Activated CD8-positive, alpha-beta memory T cell treated with anti-CD3 and anti-CD28 coated beads, Interleukin-2, amount 50 U/mL, for 24 hours (primary cell): ENCODE results near the gene NRXN3.

Source experiments
- DNase-seq: peaks from one replicate; pipeline ENCODE4 v3.0.0-alpha.2; 2020; ENCODE audit errors: extremely low read depth

The NRXN3 gene

DNA sequence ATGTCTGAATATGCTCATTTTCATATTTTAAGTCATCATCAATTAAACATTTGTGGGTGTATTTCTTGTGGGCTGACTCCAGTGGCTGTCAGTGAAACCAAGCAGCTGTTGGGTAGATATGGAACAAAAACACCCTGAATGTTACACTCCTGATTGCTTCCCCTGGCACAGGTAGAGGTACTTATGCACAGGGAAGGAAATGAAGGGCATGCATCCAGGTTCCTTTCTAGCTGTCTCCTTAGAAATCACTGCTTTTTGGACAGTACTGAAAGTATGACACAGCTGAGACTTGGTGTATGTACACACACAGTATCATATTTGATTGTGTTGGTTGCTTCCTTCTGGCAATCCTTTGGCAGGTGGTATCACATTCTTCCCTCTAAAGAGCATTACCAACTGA, 1034.4 kb downstream of the NRXN3 start:
- no peak for DNase-seq

DNA sequence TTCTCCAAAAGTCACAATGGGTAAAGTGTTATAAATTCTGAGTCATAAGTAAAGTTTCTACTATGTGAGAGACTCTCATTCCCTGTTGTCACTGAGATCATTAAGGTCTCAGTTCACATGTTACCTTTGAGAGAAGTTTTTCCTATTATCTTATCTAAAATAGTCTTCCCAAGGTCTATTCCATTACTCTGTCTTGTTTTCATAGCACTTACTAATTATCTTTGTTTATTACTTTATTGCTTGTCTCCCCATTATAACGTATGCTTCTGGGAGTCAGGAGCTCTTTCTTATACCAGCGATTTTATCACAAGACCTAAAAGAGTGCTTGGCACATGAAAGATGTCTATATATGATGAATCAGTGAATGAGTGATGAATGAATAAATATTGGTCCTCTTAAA, 1039.2 kb downstream of the NRXN3 start:
- DNase-seq = no peak

- DNase-seq = no peak
These were observed 1055.6 kb downstream of the NRXN3 start for GRCh38 chr14:79225815-79226214.

DNA sequence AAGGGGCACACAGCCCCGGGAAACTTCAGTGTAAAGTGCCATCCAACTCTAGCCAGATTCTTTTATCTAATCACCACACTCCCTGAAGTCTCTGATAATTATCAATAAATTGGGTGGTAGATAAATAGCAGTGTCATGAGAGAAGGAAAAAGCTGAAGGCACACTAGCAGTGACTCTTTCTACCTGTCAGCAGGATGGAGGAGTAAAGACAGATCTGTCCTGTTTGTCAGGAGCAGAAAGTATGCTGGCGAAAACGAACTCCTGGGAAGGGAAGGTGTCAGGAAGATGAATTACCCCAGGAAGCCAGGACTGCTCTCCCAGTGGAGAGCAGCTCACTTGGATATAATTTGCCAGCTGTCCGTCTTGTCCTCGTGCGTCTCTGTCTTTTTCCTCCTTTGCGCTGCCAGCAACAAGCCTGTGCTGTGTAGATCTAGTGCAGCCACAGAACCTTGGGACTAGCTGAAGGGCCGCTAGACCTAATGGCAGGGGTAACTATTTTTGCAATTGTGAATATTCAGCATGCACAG, 1059.3 kb downstream of the NRXN3 start:
- DNase-seq = no peak

DNA sequence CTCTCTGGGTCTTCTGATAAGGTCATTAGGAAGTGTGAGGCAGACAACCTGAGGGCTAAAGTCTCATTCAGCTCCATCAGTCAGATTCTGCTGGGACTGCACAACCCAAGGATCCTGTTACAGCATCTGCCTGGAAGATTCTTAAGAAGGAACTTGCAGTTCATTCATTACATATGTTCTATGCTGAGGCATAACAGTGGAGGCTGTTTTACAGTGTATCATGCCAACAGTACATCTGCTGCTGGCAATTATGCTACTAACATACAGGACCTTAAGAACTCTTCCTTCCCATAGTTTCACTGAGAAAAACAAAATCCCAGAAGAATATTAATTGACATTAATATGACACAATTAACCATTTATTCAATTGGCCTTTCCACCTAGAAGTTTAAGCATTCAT, 1072.5 kb downstream of the NRXN3 start:
- no peak for DNase-seq

GRCh38 chr14:79246173-79246572, 1076.0 kb downstream of the NRXN3 start:
- no peak for DNase-seq

DNA sequence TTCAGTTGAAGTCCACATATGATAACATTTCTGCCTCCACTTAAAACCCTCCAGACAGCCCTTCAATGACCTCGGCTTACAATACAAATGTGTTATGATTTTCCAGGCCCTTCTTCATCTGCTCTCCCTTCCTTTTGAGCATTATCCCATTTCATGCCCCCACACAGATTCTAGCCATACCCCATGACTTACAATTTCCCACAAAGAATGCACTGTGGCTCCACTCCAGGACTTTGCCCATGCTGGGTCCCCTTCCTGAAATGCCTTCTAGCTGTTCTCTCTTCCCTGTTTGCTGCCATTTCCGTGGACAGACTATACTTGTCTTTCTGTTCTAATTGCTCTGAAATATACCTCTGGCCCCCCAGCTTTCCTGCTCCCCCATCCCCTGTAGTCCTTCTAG, 1078.0 kb downstream of the NRXN3 start:
- no peak for DNase-seq

DNA sequence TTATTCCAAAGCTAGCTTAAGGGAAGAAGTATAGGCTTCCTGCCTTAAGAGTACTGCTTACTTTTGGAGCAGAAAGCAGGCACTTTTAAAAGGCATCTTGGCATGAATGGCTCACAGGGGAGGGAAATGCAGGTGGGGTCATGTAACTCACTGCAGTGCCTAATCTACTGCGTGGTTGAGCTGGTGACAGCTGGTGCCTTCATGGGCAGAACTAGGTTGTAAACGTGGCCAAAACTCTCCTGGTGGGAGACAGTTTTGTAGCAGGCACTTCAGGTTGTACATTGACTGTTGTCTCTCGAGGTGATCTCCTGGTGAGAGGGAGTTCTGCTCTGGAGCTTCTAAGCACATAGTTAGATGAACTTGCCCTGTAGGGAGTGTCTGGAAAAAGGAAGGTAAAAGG, 1078.6 kb downstream of the NRXN3 start:
- no peak for DNase-seq

DNA sequence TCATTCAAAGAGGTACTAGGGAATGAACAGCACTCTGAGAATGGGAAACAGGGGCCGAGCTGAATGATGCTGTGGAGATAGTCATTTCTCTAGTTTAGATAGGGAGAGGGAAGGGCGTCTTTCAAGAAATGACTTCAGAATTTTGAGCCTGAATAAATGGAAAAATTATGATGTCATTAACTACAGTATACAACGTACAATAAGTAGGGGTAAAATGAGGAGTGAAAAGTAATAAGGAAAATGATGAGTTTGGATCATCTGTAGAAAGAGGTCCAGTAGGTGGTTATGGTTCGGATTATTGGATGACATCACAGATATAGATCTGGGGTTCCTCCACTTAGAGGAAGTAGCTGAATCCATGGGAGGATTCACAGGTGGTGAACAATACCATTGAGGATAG, 1081.1 kb downstream of the NRXN3 start:
- no peak for DNase-seq

DNA sequence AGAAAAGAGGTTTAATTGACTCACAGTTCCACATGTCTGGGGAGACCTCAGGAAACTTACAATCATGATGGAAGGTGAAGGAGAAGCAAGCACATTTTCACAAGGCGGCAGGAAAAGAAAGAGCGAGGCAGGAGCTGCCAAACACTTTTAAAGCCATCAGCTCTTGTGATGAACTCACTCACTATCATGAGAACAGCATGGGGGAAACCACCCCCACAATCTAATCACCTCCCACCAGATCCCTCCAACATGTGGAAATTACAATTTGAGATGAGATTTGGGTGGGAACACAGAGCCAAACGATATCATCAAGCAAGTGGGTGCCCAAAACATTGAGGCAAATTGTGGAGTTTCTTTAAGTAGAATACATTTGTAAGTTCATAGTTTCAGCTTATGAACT, 1083.4 kb downstream of the NRXN3 start:
- no peak for DNase-seq

DNA sequence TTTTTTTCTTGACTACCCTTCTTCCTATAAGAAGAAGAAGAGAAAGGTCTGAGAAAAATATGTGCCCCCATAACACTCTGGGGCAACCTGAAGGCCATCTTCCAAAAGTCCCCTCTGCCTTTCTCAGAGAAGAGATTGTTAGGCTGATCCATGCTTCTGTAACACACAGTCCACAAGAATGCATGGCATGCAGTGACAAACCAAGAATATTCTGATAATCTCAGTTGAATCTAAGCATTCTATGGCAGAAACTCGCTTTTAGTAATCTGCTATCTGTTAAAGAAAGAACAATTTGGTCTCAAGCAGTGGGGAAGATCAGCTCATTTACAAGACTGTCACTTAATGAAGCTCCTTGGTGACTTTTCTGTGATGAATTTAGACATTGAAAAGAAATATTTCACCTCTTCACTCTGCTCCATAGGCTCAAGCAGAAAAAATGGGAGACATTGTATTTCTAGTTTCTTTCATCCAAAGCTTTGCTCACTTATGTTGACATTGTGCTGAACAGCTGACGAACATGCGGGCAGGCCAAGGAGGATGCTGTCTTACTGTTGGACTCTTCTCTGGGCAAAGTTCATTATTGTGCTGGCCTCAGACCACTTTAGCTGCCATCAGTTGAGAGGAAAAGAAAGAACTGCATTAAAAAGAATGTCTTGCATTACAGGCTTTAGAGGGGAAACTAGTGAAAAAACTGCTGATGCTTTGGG, 1084.0 kb downstream of the NRXN3 start:
- DNase-seq = no peak

DNA sequence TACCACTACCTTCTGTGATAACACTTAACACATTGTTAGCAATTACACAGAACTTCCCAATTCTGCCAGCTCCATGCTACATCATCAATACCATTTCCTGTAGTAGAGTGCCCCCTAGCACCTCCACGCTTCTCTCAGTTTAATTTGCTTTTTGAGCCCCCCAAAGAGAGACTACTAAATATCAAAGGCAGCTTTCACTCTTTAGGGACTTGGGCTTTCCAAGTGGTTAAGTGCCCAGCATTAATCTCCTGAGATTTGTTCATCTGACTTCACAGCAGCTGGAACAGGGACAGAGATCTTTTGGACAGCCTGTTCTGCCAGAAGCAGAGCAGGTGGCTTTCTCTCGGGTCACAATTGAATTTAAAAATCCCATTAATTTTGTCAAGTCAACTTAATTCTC, 1086.2 kb downstream of the NRXN3 start:
- no peak for DNase-seq

GRCh38 chr14:79260406-79260805, 1090.2 kb downstream of the NRXN3 start:
- DNase-seq = no peak

GRCh38 chr14:79265366-79265946, 1095.3 kb downstream of the NRXN3 start:
- DNase-seq = no peak

DNA sequence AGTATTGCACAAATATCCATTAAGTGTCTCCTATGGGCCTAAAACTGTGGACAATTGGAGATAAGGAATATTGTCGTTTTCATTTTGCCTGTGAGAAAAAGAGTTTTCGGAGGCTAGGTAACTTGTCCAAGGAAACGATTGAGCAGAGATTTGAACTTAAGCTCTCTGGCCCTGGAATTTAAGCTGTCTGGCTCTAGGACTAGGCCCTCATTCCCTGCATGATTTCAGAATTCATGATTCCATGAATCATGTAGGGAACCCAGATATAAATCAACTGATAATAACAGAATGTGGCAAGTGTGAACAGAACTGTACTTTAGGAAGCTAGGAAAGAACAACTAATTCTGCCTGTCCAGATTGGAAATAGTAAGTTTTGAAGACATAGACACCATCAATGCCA, 1100.2 kb downstream of the NRXN3 start:
- no peak for DNase-seq

GRCh38 chr14:79271122-79271521, 1100.9 kb downstream of the NRXN3 start:
- no peak for DNase-seq

DNA sequence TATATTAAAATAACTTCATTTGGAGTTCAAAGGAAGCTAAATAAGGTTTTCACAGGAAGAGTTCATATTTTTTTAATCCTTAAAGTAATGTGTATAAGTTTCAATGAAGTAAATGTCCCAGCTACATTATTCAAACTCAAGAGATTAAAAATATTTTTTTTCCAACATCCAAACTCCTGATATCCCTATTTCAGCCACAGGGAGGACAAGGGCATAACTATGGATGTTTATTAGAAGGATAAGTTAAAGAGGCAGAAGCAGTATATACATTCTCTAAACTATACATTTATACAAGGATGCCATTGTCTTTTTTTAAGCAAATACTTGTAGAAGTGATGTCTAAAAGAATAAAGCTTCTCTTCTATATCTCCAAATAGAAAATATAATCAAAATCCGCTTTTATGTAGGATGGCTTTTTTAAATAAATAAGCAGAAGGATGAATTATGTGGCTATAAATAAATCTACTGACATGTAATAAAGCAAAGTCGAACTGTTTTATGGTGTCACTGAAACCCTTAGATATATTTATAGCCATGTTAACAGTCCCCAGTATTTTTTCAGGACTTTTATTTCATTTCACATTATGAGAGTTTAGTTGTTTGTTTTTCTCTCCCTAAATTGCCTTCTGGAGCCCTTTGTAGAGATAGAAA, 1104.6 kb downstream of the NRXN3 start:
- no peak for DNase-seq

DNA sequence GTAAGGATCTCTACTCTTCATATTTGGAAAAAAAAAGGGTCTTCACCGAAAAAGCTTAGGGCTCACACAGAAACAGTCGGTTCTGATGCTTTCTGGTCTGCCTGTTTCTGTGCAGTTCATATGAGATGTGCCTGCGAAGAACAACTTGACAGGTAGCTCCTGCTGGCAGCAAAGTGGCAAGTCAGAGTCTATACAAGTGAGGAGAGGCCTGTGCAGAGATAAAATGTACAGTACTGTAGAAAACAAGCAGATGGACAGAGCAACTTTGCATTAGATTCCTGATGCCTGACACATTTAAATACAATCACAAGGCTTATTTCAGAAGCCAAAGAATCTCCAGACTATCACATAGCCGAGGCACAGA, 1105.1 kb downstream of the NRXN3 start:
- DNase-seq = no peak

GRCh38 chr14:79278286-79278797, 1108.2 kb downstream of the NRXN3 start:
- DNase-seq = no peak

- no peak for DNase-seq
These were observed 1108.8 kb downstream of the NRXN3 start for GRCh38 chr14:79278798-79279644.

GRCh38 chr14:79279645-79280597, 1109.7 kb downstream of the NRXN3 start:
- no peak for DNase-seq
